ENCODE measurements around the gene MBP.

DNA sequence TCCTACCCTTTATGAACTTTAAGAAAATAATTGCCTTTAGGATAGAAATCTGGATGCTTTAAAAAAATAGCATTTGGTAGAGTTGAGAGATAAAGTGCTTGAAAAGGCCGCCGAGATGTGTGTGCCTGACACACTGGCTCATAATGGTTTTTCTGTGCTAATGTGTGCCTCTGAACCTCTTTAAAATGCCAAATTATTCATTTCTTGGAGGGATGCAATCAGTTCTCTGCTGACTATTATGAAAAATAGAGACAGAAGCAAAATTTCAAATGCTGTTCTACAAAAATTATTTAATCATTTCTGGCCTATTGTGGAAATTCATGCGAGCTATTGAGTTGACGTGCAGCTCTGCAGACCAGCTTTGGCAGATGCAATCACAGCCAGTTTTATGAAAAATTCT is 18.0 kb upstream of the MBP start:
- TF ChIP-seq, protein P1, sequence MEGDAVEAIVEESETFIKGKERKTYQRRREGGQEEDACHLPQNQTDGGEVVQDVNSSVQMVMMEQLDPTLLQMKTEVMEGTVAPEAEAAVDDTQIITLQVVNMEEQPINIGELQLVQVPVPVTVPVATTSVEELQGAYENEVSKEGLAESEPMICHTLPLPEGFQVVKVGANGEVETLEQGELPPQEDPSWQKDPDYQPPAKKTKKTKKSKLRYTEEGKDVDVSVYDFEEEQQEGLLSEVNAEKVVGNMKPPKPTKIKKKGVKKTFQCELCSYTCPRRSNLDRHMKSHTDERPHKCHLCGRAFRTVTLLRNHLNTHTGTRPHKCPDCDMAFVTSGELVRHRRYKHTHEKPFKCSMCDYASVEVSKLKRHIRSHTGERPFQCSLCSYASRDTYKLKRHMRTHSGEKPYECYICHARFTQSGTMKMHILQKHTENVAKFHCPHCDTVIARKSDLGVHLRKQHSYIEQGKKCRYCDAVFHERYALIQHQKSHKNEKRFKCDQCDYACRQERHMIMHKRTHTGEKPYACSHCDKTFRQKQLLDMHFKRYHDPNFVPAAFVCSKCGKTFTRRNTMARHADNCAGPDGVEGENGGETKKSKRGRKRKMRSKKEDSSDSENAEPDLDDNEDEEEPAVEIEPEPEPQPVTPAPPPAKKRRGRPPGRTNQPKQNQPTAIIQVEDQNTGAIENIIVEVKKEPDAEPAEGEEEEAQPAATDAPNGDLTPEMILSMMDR (IDR thresholded peaks at IDR 0.05 in 4 of 5, conservative IDR thresholded peaks at IDR 0.05 in 1 of 5): no peak
- TF ChIP-seq POLR2A (IDR thresholded peaks at IDR 0.05): no peak

Measured in gastrocnemius medialis (tissue), 4 donors.